ENCODE results near the gene TRERF1.

- TF ChIP-seq CTCF (conservative IDR thresholded peaks at IDR 0.05; ENCODE audit: low read depth in 2 of 2) (no peak), POLR2AphosphoS5 (IDR thresholded peaks at IDR 0.05; ENCODE audit: low read depth) (no peak), REST (IDR thresholded peaks at IDR 0.05; ENCODE audit: unreplicated experiment) (no peak), EZH2 (IDR thresholded peaks at IDR 0.05; ENCODE audit: low read depth, unreplicated experiment) (no peak), NANOG (IDR thresholded peaks at IDR 0.05; ENCODE audit: borderline replicate concordance) (peak; percentile 38; the same call in 1 of the 2 replicates), JUNB (IDR thresholded peaks at IDR 0.05; ENCODE audit: unreplicated experiment) (no peak)
Measured at GRCh38 chr6:42241915-42242314, 209.8 kb downstream of the TRERF1 start.

All from GM23338 (cell line).